ENCODE data around the gene PRR3. TPM values are rescaled to one million over a fixed set of nuclear protein-coding genes. Genes with fewer than 3 reads are reported as not detected.

Gene PRR3
- total RNA-seq, 1 experiment from 2014 or later, result 13.1 TPM

DNA sequence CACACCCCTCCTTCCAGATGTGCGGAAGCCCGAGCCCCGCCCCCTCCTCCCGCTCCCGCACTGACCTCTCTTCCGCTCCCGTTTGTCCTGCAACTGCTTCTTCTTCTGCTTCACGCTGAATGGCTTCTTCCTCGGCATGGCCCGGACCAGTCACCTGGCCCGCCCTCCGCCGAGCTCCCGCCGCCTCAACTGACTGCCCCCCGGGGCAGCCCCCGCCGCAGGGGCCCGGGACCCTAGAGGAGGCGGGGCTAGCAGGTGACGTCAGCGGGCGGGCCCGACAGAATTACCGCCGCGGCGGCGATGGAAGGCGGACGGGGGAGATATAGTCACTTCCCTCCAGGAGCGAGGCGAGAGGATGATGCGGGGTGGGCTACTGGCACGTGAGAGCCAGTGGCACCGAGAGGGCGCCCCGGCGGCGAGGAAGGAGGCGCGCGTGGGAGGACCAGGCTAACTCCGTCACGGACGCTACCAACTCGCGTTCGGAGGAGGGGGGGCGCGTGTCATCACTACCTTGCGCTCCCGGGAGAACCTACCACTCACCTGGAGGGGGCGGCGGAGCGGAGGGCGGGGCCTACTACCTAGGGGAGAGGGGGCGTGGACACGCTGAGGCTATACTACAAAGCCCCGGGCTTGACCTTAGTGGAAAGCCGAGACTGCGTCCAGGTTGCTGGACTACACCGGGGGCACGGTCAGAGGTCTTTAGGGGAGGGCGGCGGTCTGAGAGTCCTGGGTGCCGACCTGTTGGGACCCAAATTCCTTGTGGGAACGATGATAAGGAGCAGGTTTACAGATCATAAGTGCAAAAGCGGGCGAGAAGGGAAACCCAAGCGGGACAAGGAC, 809 bp upstream of the PRR3 start, which contains the start of gene GNL1 (continued):
- TF ChIP-seq EMX1 (CRISPR knock-in tag; IDR thresholded peaks at IDR 0.05), result no peak
- TF ChIP-seq, protein P1, sequence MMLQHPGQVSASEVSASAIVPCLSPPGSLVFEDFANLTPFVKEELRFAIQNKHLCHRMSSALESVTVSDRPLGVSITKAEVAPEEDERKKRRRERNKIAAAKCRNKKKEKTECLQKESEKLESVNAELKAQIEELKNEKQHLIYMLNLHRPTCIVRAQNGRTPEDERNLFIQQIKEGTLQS (CRISPR knock-in tag; conservative IDR thresholded peaks at IDR 0.05), result peak; percentile 51; the same call in 1 of the 2 replicates
- TF ChIP-seq NR2C2 (CRISPR knock-in tag; IDR thresholded peaks at IDR 0.05), result no peak
- TF ChIP-seq, protein P2, sequence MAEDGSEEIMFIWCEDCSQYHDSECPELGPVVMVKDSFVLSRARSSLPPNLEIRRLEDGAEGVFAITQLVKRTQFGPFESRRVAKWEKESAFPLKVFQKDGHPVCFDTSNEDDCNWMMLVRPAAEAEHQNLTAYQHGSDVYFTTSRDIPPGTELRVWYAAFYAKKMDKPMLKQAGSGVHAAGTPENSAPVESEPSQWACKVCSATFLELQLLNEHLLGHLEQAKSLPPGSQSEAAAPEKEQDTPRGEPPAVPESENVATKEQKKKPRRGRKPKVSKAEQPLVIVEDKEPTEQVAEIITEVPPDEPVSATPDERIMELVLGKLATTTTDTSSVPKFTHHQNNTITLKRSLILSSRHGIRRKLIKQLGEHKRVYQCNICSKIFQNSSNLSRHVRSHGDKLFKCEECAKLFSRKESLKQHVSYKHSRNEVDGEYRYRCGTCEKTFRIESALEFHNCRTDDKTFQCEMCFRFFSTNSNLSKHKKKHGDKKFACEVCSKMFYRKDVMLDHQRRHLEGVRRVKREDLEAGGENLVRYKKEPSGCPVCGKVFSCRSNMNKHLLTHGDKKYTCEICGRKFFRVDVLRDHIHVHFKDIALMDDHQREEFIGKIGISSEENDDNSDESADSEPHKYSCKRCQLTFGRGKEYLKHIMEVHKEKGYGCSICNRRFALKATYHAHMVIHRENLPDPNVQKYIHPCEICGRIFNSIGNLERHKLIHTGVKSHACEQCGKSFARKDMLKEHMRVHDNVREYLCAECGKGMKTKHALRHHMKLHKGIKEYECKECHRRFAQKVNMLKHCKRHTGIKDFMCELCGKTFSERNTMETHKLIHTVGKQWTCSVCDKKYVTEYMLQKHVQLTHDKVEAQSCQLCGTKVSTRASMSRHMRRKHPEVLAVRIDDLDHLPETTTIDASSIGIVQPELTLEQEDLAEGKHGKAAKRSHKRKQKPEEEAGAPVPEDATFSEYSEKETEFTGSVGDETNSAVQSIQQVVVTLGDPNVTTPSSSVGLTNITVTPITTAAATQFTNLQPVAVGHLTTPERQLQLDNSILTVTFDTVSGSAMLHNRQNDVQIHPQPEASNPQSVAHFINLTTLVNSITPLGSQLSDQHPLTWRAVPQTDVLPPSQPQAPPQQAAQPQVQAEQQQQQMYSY (CRISPR knock-in tag; IDR thresholded peaks at IDR 0.05), result no peak
- TF ChIP-seq ZNF396 (CRISPR knock-in tag; IDR thresholded peaks at IDR 0.05; ENCODE audit: borderline replicate concordance), result no peak
- TF ChIP-seq CREM (CRISPR knock-in tag; IDR thresholded peaks at IDR 0.05), result peak; percentile 80; the same call in 1 of the 2 replicates
- TF ChIP-seq TEAD4 (CRISPR knock-in tag; IDR thresholded peaks at IDR 0.05), result no peak
- TF ChIP-seq ATF1 (CRISPR knock-in tag; IDR thresholded peaks at IDR 0.05), result no peak

GRCh38 chr6:30557683-30557981, 537 bp downstream of the PRR3 start:
- Mint-ChIP-seq H3K36me3 (peaks cover 37% of the 10 kb centered on the region), H3K9me3 (no peaks in the 10 kb centered on the region), H3K4me1 (peaks cover 20% of the 10 kb centered on the region), H3K27me3 (ENCODE audit: low read depth) (no peaks in the 10 kb centered on the region), H3K4me3 (peak overlapping the region; percentile 92), H3K27ac (peak overlapping the region; percentile 99)
- ChIA-PET CTCF (interaction anchor here (1.1 to 1.6 kb wide), 3 partner anchors 13 to 74 kb away, joined by 3 to 13 read pairs (median 4); no protein-coding TSS in a partner anchor), POLR2A (interaction anchor here (1.3 kb wide), 1 partner anchor 57 kb away, joined by 5 read pairs; no protein-coding TSS in a partner anchor)
- no peak for DNase-seq (ENCODE audit: low spot score)
- ATAC-seq, result no peak
- TF ChIP-seq ZBTB43 (CRISPR knock-in tag; IDR thresholded peaks at IDR 0.05) (no peak), ESRRA (CRISPR knock-in tag; IDR thresholded peaks at IDR 0.05; ENCODE audit: borderline replicate concordance) (no peak), KAT7 (CRISPR knock-in tag; IDR thresholded peaks at IDR 0.05; ENCODE audit: borderline replicate concordance) (no peak), CREM (CRISPR knock-in tag; IDR thresholded peaks at IDR 0.05) (no peak), FOXP1 (CRISPR knock-in tag; IDR thresholded peaks at IDR 0.05; ENCODE audit: borderline replicate concordance) (no peak), CTCF (IDR thresholded peaks at IDR 0.05) (no peak), SOX15 (CRISPR knock-in tag; IDR thresholded peaks at IDR 0.05) (no peak), GABPB1 (CRISPR knock-in tag; IDR thresholded peaks at IDR 0.05) (no peak), NFATC4 (CRISPR knock-in tag; IDR thresholded peaks at IDR 0.05) (no peak), JUN (CRISPR knock-in tag; IDR thresholded peaks at IDR 0.05) (no peak), GTF2I (CRISPR knock-in tag; conservative IDR thresholded peaks at IDR 0.05) (no peak), ZNF416 (CRISPR knock-in tag; IDR thresholded peaks at IDR 0.05) (no peak), ZNF121 (CRISPR knock-in tag; IDR thresholded peaks at IDR 0.05) (no peak)
- TF ChIP-seq, protein P3, sequence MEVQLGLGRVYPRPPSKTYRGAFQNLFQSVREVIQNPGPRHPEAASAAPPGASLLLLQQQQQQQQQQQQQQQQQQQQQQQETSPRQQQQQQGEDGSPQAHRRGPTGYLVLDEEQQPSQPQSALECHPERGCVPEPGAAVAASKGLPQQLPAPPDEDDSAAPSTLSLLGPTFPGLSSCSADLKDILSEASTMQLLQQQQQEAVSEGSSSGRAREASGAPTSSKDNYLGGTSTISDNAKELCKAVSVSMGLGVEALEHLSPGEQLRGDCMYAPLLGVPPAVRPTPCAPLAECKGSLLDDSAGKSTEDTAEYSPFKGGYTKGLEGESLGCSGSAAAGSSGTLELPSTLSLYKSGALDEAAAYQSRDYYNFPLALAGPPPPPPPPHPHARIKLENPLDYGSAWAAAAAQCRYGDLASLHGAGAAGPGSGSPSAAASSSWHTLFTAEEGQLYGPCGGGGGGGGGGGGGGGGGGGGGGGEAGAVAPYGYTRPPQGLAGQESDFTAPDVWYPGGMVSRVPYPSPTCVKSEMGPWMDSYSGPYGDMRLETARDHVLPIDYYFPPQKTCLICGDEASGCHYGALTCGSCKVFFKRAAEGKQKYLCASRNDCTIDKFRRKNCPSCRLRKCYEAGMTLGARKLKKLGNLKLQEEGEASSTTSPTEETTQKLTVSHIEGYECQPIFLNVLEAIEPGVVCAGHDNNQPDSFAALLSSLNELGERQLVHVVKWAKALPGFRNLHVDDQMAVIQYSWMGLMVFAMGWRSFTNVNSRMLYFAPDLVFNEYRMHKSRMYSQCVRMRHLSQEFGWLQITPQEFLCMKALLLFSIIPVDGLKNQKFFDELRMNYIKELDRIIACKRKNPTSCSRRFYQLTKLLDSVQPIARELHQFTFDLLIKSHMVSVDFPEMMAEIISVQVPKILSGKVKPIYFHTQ (CRISPR knock-in tag; IDR thresholded peaks at IDR 0.05), result no peak
- TF ChIP-seq, protein P4, sequence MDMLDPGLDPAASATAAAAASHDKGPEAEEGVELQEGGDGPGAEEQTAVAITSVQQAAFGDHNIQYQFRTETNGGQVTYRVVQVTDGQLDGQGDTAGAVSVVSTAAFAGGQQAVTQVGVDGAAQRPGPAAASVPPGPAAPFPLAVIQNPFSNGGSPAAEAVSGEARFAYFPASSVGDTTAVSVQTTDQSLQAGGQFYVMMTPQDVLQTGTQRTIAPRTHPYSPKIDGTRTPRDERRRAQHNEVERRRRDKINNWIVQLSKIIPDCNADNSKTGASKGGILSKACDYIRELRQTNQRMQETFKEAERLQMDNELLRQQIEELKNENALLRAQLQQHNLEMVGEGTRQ (CRISPR knock-in tag; IDR thresholded peaks at IDR 0.05), result no peak
- TF ChIP-seq, protein P5, sequence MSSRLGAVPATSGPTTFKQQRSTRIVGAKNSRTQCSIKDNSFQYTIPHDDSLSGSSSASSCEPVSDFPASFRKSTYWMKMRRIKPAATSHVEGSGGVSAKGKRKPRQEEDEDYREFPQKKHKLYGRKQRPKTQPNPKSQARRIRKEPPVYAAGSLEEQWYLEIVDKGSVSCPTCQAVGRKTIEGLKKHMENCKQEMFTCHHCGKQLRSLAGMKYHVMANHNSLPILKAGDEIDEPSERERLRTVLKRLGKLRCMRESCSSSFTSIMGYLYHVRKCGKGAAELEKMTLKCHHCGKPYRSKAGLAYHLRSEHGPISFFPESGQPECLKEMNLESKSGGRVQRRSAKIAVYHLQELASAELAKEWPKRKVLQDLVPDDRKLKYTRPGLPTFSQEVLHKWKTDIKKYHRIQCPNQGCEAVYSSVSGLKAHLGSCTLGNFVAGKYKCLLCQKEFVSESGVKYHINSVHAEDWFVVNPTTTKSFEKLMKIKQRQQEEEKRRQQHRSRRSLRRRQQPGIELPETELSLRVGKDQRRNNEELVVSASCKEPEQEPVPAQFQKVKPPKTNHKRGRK (CRISPR knock-in tag; IDR thresholded peaks at IDR 0.05; ENCODE audit: borderline replicate concordance), result no peak
- TF ChIP-seq, protein P6, sequence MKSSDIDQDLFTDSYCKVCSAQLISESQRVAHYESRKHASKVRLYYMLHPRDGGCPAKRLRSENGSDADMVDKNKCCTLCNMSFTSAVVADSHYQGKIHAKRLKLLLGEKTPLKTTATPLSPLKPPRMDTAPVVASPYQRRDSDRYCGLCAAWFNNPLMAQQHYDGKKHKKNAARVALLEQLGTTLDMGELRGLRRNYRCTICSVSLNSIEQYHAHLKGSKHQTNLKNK (CRISPR knock-in tag; IDR thresholded peaks at IDR 0.05), result no peak
